ENCODE results near the gene PRDM16. TPM values are rescaled to one million over a fixed set of nuclear protein-coding genes. Genes with fewer than 3 reads are reported as not detected.

The PRDM16 gene
- 0.05 to 0.32 TPM (median 0.14 TPM) in 5 replicates for total RNA-seq (2022; extraction: Qiagen RNA extraction)

GRCh38 chr1:3068564-3069431 is at the start of gene PRDM16:
PRDM16 (plus strand) TSS chr1:3069203; CDS start chr1:3069260, 57 bp downstream.

GRCh38 chr1:3021233-3021671 is 47.8 kb upstream of the PRDM16 start, which contains the start of gene ACTRT2:
ACTRT2 (plus strand) TSS chr1:3021467; CDS start chr1:3021687, 220 bp downstream.

GRCh38 chr1:3453891-3454810 is 385.1 kb downstream of the PRDM16 start, which contains the start of gene ARHGEF16:
ARHGEF16 (plus strand) TSS chr1:3454665; CDS start chr1:3463085, 8,420 bp downstream.

Other genes with a start within 250 kb of the PRDM16 start
- not detected in 5 replicates for gene ACTRT2, start 47.7 kb upstream of the PRDM16 start, total RNA-seq (2022; extraction: Qiagen RNA extraction)